Keratinocyte (primary cell): Measurements from ENCODE around the gene NCEH1. TPM values are rescaled to one million over a fixed set of nuclear protein-coding genes. Genes with fewer than 3 reads are reported as not detected.

Source experiments
- DNase-seq: peaks from one replicate; pipeline ENCODE4 v3.0.0-alpha.2; 2011; ENCODE audit warnings: low read depth, missing footprints, low spot score
- FAIRE-seq: peaks from 2 replicates; lab custom pipeline; 2011; peaks lifted over from hg19 to GRCh38; lab: Jason Lieb, UNC
- H2AFZ ChIP-seq: 2 replicates; pipeline ENCODE4 v1.6.0; 2012; ENCODE audit warnings: low read length, control low read depth, inconsistent platforms; ENCODE audit not compliant: control insufficient read depth
- H3K27ac ChIP-seq: 2 replicates; pipeline ENCODE4 v1.5.1; 2011; ENCODE audit warnings: low read length; ENCODE audit not compliant: control insufficient read depth, insufficient read depth
- H3K27me3 ChIP-seq: 3 replicates; pipeline ENCODE4 v1.6.0; 2011; ENCODE audit warnings: low read length; ENCODE audit not compliant: control insufficient read depth, insufficient read depth; ENCODE audit errors: extremely low read depth
- H3K36me3 ChIP-seq, 2 experiments: 2 replicates in 1 of 2; 3 replicates in 1 of 2; pipeline ENCODE4 v1.5.1; 2011; ENCODE audit warnings: low read length in 2 of 2, mild to moderate bottlenecking in 1 of 2; ENCODE audit not compliant: control insufficient read depth in 2 of 2, insufficient read depth in 2 of 2; ENCODE audit errors: extremely low read depth in 1 of 2
- H3K4me1 ChIP-seq: 3 replicates; pipeline ENCODE4 v1.5.1; 2011; ENCODE audit warnings: low read length; ENCODE audit not compliant: control insufficient read depth, insufficient read depth; ENCODE audit errors: extremely low read depth
- H3K4me2 ChIP-seq: 3 replicates; pipeline ENCODE4 v1.6.0; 2011; ENCODE audit warnings: low read depth, low read length; ENCODE audit not compliant: control insufficient read depth, insufficient read depth; ENCODE audit errors: extremely low read depth
- H3K4me3 ChIP-seq, 3 experiments: fragments of 200-600 bp in 1 of 3; sonication (generic) in 1 of 3; 2 replicates in 2 of 3; 3 replicates in 1 of 3; pipeline ENCODE4 v1.5.1; 2011 to 2016; ENCODE audit warnings: low read length in 3 of 3, mild to moderate bottlenecking in 3 of 3, control low read depth in 2 of 3, inconsistent platforms in 1 of 3, low read depth in 1 of 3, mixed read lengths in 1 of 3, mixed run types in 1 of 3, moderate library complexity in 1 of 3; ENCODE audit not compliant: control insufficient read depth in 2 of 3, insufficient read depth in 2 of 3; ENCODE audit errors: extremely low read depth in 1 of 3
- H3K79me2 ChIP-seq: 2 replicates; pipeline ENCODE4 v1.6.0; 2012; ENCODE audit warnings: low read length; ENCODE audit not compliant: control insufficient read depth, insufficient read depth
- H3K9ac ChIP-seq: 3 replicates; pipeline ENCODE4 v1.6.0; 2011; ENCODE audit warnings: low read length; ENCODE audit not compliant: control insufficient read depth, insufficient read depth; ENCODE audit errors: extremely low read depth
- H3K9me1 ChIP-seq: 3 replicates; pipeline ENCODE4 v1.6.0; 2011; ENCODE audit warnings: low read length; ENCODE audit not compliant: control insufficient read depth, insufficient read depth; ENCODE audit errors: extremely low read depth
- H3K9me3 ChIP-seq: 2 replicates; pipeline ENCODE4 v1.5.1; 2012; ENCODE audit warnings: low read depth, low read length; ENCODE audit not compliant: control insufficient read depth
- H4K20me1 ChIP-seq: 3 replicates; pipeline ENCODE4 v1.6.0; 2011; ENCODE audit warnings: low read length; ENCODE audit not compliant: control insufficient read depth, insufficient read depth; ENCODE audit errors: extremely low read depth
- CTCF ChIP-seq, 3 experiments: IDR thresholded peaks in 1 of 3; conservative IDR thresholded peaks in 1 of 3; optimal IDR thresholded peaks in 1 of 3; 2 replicates in 2 of 3; 3 replicates in 1 of 3; pipeline versions ENCODE3 to v1.5.1; 2011; ENCODE audit warnings: low read length in 3 of 3, mild to moderate bottlenecking in 3 of 3, moderate library complexity in 2 of 3, control low read depth in 1 of 3, inconsistent platforms in 1 of 3; ENCODE audit not compliant: insufficient read depth in 2 of 3; ENCODE audit errors: extremely low read depth in 1 of 3
- EZH2 ChIP-seq: IDR thresholded peaks from one replicate; pipeline ENCODE4 v1.6.1; 2012; ENCODE audit warnings: inconsistent platforms, mild to moderate bottlenecking, low read length, moderate library complexity
- dilution Hi-C: fragments of 300-500 bp; cut with MboI; formaldehyde crosslinking; loops from one replicate; pipeline ENCODE4 v1.7.0; 2020; ENCODE audit warnings: low sequenced_read_pairs; ENCODE audit not compliant: extremely low pct_ligation_motif_present
- polyA plus RNA-seq, 5 experiments: library from polyadenylated mRNA; depleted of rRNA in 3 of 5; stranded (reverse) in 3 of 5; stranded (forward) in 1 of 5; unstranded in 1 of 5; fragments of >200 nt; gene quantifications; 1 replicate in 1 of 5; 2 replicates in 3 of 5; 3 replicates in 1 of 5; pipeline versions ENCODE4 v1.2.1 to v1.2.3, GENCODE V29; 2011 to 2012; ENCODE audit warnings: missing spikeins in 2 of 5, low read depth in 1 of 5, low replicate concordance in 1 of 5

The NCEH1 gene
- polyA plus RNA-seq, 1 donor (not counting 4 experiments of a cell fraction or from before 2014, with no cell fraction given) = 13.2 TPM

- FAIRE-seq (no peak), DNase-seq (no peak)
- Histone ChIP-seq H3K9me1 (no peaks in the 10 kb centered on the region), H3K9me3 (no peaks in the 10 kb centered on the region), H2AFZ (no peak overlapping the region), H3K79me2 (no peaks in the 10 kb centered on the region), H3K9ac (no peak overlapping the region), H3K4me3 (no peak overlapping the region), H3K27me3 (no peaks in the 10 kb centered on the region), H3K4me1 (no peaks in the 10 kb centered on the region), H3K4me2 (no peak overlapping the region), H3K27ac (no peak overlapping the region), H4K20me1 (no peaks in the 10 kb centered on the region), H3K36me3 (no peaks in the 10 kb centered on the region)
- TF ChIP-seq EZH2 = no peak
- TF ChIP-seq CTCF (optimal IDR thresholded peaks at IDR 0.05 in 1 of 3, IDR thresholded peaks at IDR 0.05 in 1 of 3, conservative IDR thresholded peaks at IDR 0.05 in 1 of 3; ENCODE audit: extremely low read depth in 1 of 3, insufficient read depth in 2 of 3, low read length in 3 of 3) = no peak
- dilution Hi-C loops = no loop called here
Measured at GRCh38 chr3:172648747-172649146, 62.1 kb downstream of the NCEH1 start.

- no peak overlapping the region for H3K27ac ChIP-seq
- H3K9ac ChIP-seq = no peak overlapping the region
- no peak for DNase-seq
- H3K4me1 ChIP-seq = no peaks in the 10 kb centered on the region
- H2AFZ ChIP-seq = no peak overlapping the region
- no peaks in the 10 kb centered on the region for H4K20me1 ChIP-seq
- H3K36me3 ChIP-seq = peaks cover 2 to 3% of the 10 kb centered on the region in 2 experiments
- TF ChIP-seq CTCF (optimal IDR thresholded peaks at IDR 0.05 in 1 of 3, IDR thresholded peaks at IDR 0.05 in 1 of 3, conservative IDR thresholded peaks at IDR 0.05 in 1 of 3; ENCODE audit: extremely low read depth in 1 of 3, insufficient read depth in 2 of 3, low read length in 3 of 3) (no peak), EZH2 (no peak)
- H3K79me2 ChIP-seq = no peaks in the 10 kb centered on the region
- H3K9me3 ChIP-seq = no peaks in the 10 kb centered on the region
- H3K27me3 ChIP-seq = no peaks in the 10 kb centered on the region
- H3K4me2 ChIP-seq = no peak overlapping the region
- FAIRE-seq = no peak
- dilution Hi-C loops = no loop called here
- no peak overlapping the region for H3K4me3 ChIP-seq
- H3K9me1 ChIP-seq = no peaks in the 10 kb centered on the region
Measured at GRCh38 chr3:172647823-172648222, 63.0 kb downstream of the NCEH1 start.
